SK-N-SH treated with all-trans-retinoic acid at 6 μM for 48 hours (cell line): Measurements from ENCODE around the gene SLC38A3.

Source experiments
- ATAC-seq: fragments of 200-7000 bp; cut with Tn5 transposase; 3 replicates; pipeline ENCODE4 v1.9.1; 2020; ENCODE audit warnings: mild to moderate bottlenecking, moderate library complexity
- CREB5 ChIP-seq: fragments of 250-450 bp; sonication (Bioruptor Pico); IDR thresholded peaks from 2 replicates; pipeline ENCODE4 v1.5.1; 2020; ENCODE audit warnings: low read depth, mild to moderate bottlenecking, moderate library complexity
- CSRNP3 ChIP-seq: fragments of 250-450 bp; sonication (Bioruptor Pico); IDR thresholded peaks from 2 replicates; pipeline ENCODE4 v1.5.1; 2021; ENCODE audit warnings: mild to moderate bottlenecking, moderate library complexity
- ESRRG ChIP-seq: fragments of 250-450 bp; sonication (Bioruptor Pico); IDR thresholded peaks from 2 replicates; pipeline ENCODE4 v1.6.1; 2021; ENCODE audit warnings: mild to moderate bottlenecking
- ISL1 ChIP-seq: fragments of 250-450 bp; sonication (Bioruptor Pico); IDR thresholded peaks from 2 replicates; pipeline ENCODE4 v2.1.2; 2022; ENCODE audit warnings: mild to moderate bottlenecking, moderate library complexity
- OSR1 ChIP-seq: fragments of 250-450 bp; sonication (Bioruptor Pico); IDR thresholded peaks from 2 replicates; pipeline ENCODE4 v1.8.0; 2022; ENCODE audit warnings: moderate library complexity, mild to moderate bottlenecking, inconsistent platforms
- POU6F1 ChIP-seq: fragments of 250-450 bp; sonication (Bioruptor Pico); IDR thresholded peaks from 2 replicates; pipeline ENCODE4 v1.8.0; 2021; ENCODE audit warnings: low read depth, mild to moderate bottlenecking, moderate library complexity, borderline replicate concordance
- RARB ChIP-seq: fragments of 250-450 bp; sonication (Bioruptor Pico); IDR thresholded peaks from 2 replicates; pipeline ENCODE4 v1.8.0; 2021; ENCODE audit warnings: mild to moderate bottlenecking, moderate library complexity
- SNAI2 ChIP-seq: fragments of 250-450 bp; sonication (Bioruptor Pico); IDR thresholded peaks from 2 replicates; pipeline ENCODE4 v1.5.0; 2020; ENCODE audit warnings: mild to moderate bottlenecking, moderate library complexity
- TCF4 ChIP-seq: fragments of 250-450 bp; sonication (Bioruptor Pico); IDR thresholded peaks from 2 replicates; pipeline ENCODE4 v1.8.0; 2021; ENCODE audit warnings: mild to moderate bottlenecking, moderate library complexity, borderline replicate concordance
- TOX ChIP-seq: fragments of 250-450 bp; sonication (Bioruptor Pico); IDR thresholded peaks from 2 replicates; pipeline ENCODE4 v1.8.0; 2021; ENCODE audit warnings: mild to moderate bottlenecking, moderate library complexity, borderline replicate concordance
- ZC3H10 ChIP-seq: fragments of 250-450 bp; sonication (Bioruptor Pico); IDR thresholded peaks from 2 replicates; pipeline ENCODE4 v1.5.1; 2021; ENCODE audit warnings: mild to moderate bottlenecking, moderate library complexity
- ZFP3 ChIP-seq: fragments of 250-450 bp; sonication (Bioruptor Pico); IDR thresholded peaks from 2 replicates; pipeline ENCODE4 v1.5.0; 2020; ENCODE audit warnings: mild to moderate bottlenecking, moderate library complexity
- ZFP30 ChIP-seq: fragments of 450-650 bp; formaldehyde crosslinking; IDR thresholded peaks from 2 replicates; pipeline ENCODE4 v1.5.0; 2022; ENCODE audit warnings: mild to moderate bottlenecking, moderate library complexity
- ZNF565 ChIP-seq: fragments of 450-650 bp; formaldehyde crosslinking; conservative IDR thresholded peaks from 2 replicates; pipeline ENCODE4 v1.5.0; 2020; ENCODE audit warnings: low read depth, mild to moderate bottlenecking, moderate library complexity
- ZNF70 ChIP-seq: fragments of 450-650 bp; formaldehyde crosslinking; IDR thresholded peaks from 2 replicates; pipeline ENCODE4 v1.5.0; 2020; ENCODE audit warnings: mild to moderate bottlenecking, moderate library complexity
- ZNF8 ChIP-seq: fragments of 450-650 bp; formaldehyde crosslinking; IDR thresholded peaks from 2 replicates; pipeline ENCODE4 v1.5.0; 2020; ENCODE audit warnings: mild to moderate bottlenecking, moderate library complexity

Gene SLC38A3

GRCh38 chr3:50269977-50270413 lies 64.9 kb downstream of the SLC38A3 start:
- TF ChIP-seq TOX: no peak
- TF ChIP-seq RARB (CRISPR knock-in tag): no peak
- no peak for TF ChIP-seq ZFP3 (CRISPR knock-in tag)
- no peak for TF ChIP-seq ESRRG (CRISPR knock-in tag)
- TF ChIP-seq ZNF70 (CRISPR knock-in tag): no peak
- TF ChIP-seq ZC3H10 (CRISPR knock-in tag): no peak
- no peak for TF ChIP-seq ZFP30 (CRISPR knock-in tag)
- TF ChIP-seq ZNF8 (CRISPR knock-in tag): no peak
- no peak for TF ChIP-seq CREB5 (CRISPR knock-in tag)
- no peak for TF ChIP-seq ZNF565 (CRISPR knock-in tag)
- TF ChIP-seq, all 23 proteins: peak for 0
- ATAC-seq: peak; percentile 14; the same call in 2 of the 3 replicates

DNA sequence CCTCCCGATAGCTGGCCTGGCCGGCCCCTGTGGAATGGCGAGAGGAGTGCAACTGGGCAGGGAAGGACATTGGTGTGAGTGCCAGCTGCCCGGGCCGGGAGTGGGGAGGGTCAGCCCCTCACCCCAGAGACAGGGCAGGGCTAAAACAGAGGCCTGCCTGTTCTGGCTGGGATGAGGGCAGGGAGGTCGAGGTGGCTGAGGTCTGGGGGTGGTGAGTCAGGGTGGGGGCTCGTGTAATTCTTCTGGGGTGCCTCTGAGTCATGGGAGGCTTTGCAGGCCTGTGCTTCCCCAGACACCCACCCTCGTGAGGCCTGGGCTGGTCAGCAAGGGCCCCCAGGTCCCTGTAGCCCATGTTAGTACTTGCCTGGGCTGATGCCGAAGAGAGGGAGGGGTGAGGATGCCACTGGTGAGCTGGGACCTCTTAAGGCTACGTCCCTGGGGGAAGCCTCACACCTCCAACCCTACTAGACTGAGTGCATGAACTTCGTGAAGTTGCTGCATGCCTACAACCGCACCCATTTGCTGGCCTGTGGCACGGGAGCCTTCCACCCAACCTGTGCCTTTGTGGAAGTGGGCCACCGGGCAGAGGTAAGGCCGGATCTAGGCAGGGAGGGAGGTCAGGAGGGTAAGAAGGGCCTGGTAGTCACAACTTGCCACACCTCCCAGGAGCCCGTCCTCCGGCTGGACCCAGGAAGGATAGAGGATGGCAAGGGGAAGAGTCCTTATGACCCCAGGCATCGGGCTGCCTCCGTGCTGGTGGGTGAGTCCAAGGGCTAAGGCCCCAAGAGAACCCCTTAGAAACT lies 65.6 kb downstream of the SLC38A3 start:
- ATAC-seq: no peak
- TF ChIP-seq OSR1 (no peak), CSRNP3 (no peak), SNAI2 (CRISPR knock-in tag) (no peak), ISL1 (CRISPR knock-in tag) (no peak), ZNF8 (CRISPR knock-in tag) (no peak), TCF4 (CRISPR knock-in tag) (no peak), ZNF70 (CRISPR knock-in tag) (no peak), ZNF565 (CRISPR knock-in tag) (no peak), ESRRG (CRISPR knock-in tag) (no peak), TOX (no peak), ZFP30 (CRISPR knock-in tag) (no peak), ZC3H10 (CRISPR knock-in tag) (no peak), POU6F1 (no peak), RARB (CRISPR knock-in tag) (no peak), ZFP3 (CRISPR knock-in tag) (no peak)
